ENCODE data around the gene CELSR2.

Gene CELSR2

GRCh38 chr1:109314795-109315194 is 65.5 kb downstream of the CELSR2 start:
- H3K36me3 Mint-ChIP-seq (ENCODE audit: low read depth), result peaks cover 34% of the 10 kb centered on the region
- H3K27ac Mint-ChIP-seq, result no peak overlapping the region
- H3K4me1 Mint-ChIP-seq, result peaks cover 7% of the 10 kb centered on the region
- no peaks in the 10 kb centered on the region for H3K27me3 Mint-ChIP-seq (ENCODE audit: low read depth)
- no peaks in the 10 kb centered on the region for H3K9me3 Mint-ChIP-seq
- no peak overlapping the region for H3K4me3 Mint-ChIP-seq
- no peak for TF ChIP-seq CTCF (IDR thresholded peaks at IDR 0.05; ENCODE audit: unreplicated experiment in 3 of 3)

GRCh38 chr1:109315288-109315687 is 65.9 kb downstream of the CELSR2 start:
- H3K27me3 Mint-ChIP-seq (ENCODE audit: low read depth), result no peaks in the 10 kb centered on the region
- no peak overlapping the region for H3K27ac Mint-ChIP-seq
- H3K4me3 Mint-ChIP-seq, result no peak overlapping the region
- no peaks in the 10 kb centered on the region for H3K9me3 Mint-ChIP-seq
- H3K36me3 Mint-ChIP-seq (ENCODE audit: low read depth), result peaks cover 38% of the 10 kb centered on the region
- TF ChIP-seq CTCF (IDR thresholded peaks at IDR 0.05; ENCODE audit: unreplicated experiment in 3 of 3), result no peak
- H3K4me1 Mint-ChIP-seq, result peaks cover 6% of the 10 kb centered on the region

GRCh38 chr1:109316506-109316905 is 67.2 kb downstream of the CELSR2 start:
- no peak overlapping the region for H3K4me3 Mint-ChIP-seq
- no peak for TF ChIP-seq CTCF (IDR thresholded peaks at IDR 0.05; ENCODE audit: unreplicated experiment in 3 of 3)
- no peak overlapping the region for H3K27ac Mint-ChIP-seq
- H3K4me1 Mint-ChIP-seq, result peaks cover 6% of the 10 kb centered on the region
- no peaks in the 10 kb centered on the region for H3K9me3 Mint-ChIP-seq
- H3K27me3 Mint-ChIP-seq (ENCODE audit: low read depth), result no peaks in the 10 kb centered on the region
- peaks cover 48% of the 10 kb centered on the region for H3K36me3 Mint-ChIP-seq (ENCODE audit: low read depth)

GRCh38 chr1:109319114-109319513 is 69.8 kb downstream of the CELSR2 start:
- Mint-ChIP-seq H3K4me1 (no peaks in the 10 kb centered on the region), H3K27me3 (ENCODE audit: low read depth) (no peaks in the 10 kb centered on the region), H3K27ac (no peak overlapping the region), H3K4me3 (no peak overlapping the region), H3K9me3 (no peaks in the 10 kb centered on the region), H3K36me3 (ENCODE audit: low read depth) (peaks cover 45% of the 10 kb centered on the region)
- TF ChIP-seq CTCF (IDR thresholded peaks at IDR 0.05; ENCODE audit: unreplicated experiment in 3 of 3), result no peak

- TF ChIP-seq CTCF (IDR thresholded peaks at IDR 0.05; ENCODE audit: unreplicated experiment in 3 of 3), result no peak
- Mint-ChIP-seq H3K36me3 (ENCODE audit: low read depth) (peaks cover 41% of the 10 kb centered on the region), H3K27ac (no peak overlapping the region), H3K4me1 (no peaks in the 10 kb centered on the region), H3K27me3 (ENCODE audit: low read depth) (no peaks in the 10 kb centered on the region), H3K9me3 (no peaks in the 10 kb centered on the region), H3K4me3 (no peak overlapping the region)
These were observed 73.6 kb downstream of the CELSR2 start for GRCh38 chr1:109322974-109323373.
